ENCODE data around the gene EHD2. TPM values are rescaled to one million over a fixed set of nuclear protein-coding genes. Genes with fewer than 3 reads are reported as not detected.
A peak's percentile ranks its signal among the peaks of the same experiment; 100 is the strongest.

Gene EHD2
- total and polyA plus RNA-seq, 2 of the 13 experiments (the other 11 are each of a cell fraction or from before 2014, with no cell fraction given), result 0.09 to 0.28 TPM

DNA sequence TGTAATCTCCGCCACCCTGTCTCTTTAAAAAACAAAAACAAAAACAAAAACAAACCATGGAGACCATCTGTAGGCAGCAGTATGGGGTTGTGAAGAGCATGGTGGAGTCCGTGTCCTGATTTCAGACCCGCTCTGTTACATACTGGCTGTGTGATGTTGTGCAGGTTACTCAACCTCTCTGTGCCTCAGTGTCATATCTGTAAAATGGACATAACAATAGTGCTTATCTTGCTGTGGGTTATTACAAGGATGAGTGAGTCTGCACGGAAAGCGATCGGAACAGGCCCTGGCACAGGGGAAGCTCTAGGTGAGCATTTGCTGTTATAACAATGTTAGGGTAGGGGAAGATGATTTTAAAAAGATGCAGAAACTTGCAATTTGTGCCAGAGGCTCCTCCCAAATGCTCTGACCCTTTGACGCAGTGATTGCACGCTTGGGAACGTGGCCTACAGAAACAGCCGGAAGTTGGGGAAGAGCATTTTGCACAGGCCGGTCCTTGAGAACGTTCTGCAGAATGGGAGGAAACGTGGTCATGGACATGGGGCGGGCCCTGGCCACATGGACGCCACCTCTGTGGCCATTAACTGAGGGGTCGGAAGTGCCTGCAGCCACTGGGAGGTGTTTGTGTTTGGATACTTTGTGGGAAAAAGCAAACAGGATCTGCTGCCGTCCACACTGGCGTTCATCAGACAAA is 49.5 kb downstream of the EHD2 start (continued):
- TF ChIP-seq, protein P1, sequence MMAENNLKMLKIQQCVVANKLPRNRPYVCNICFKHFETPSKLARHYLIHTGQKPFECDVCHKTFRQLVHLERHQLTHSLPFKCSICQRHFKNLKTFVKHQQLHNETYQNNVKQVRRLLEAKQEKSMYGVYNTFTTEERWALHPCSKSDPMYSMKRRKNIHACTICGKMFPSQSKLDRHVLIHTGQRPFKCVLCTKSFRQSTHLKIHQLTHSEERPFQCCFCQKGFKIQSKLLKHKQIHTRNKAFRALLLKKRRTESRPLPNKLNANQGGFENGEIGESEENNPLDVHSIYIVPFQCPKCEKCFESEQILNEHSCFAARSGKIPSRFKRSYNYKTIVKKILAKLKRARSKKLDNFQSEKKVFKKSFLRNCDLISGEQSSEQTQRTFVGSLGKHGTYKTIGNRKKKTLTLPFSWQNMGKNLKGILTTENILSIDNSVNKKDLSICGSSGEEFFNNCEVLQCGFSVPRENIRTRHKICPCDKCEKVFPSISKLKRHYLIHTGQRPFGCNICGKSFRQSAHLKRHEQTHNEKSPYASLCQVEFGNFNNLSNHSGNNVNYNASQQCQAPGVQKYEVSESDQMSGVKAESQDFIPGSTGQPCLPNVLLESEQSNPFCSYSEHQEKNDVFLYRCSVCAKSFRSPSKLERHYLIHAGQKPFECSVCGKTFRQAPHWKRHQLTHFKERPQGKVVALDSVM (CRISPR knock-in tag; IDR thresholded peaks at IDR 0.05), result 0 out of 2 replicates have a peak, but pooled peaks have one; percentile 14
- TF ChIP-seq, protein P2, sequence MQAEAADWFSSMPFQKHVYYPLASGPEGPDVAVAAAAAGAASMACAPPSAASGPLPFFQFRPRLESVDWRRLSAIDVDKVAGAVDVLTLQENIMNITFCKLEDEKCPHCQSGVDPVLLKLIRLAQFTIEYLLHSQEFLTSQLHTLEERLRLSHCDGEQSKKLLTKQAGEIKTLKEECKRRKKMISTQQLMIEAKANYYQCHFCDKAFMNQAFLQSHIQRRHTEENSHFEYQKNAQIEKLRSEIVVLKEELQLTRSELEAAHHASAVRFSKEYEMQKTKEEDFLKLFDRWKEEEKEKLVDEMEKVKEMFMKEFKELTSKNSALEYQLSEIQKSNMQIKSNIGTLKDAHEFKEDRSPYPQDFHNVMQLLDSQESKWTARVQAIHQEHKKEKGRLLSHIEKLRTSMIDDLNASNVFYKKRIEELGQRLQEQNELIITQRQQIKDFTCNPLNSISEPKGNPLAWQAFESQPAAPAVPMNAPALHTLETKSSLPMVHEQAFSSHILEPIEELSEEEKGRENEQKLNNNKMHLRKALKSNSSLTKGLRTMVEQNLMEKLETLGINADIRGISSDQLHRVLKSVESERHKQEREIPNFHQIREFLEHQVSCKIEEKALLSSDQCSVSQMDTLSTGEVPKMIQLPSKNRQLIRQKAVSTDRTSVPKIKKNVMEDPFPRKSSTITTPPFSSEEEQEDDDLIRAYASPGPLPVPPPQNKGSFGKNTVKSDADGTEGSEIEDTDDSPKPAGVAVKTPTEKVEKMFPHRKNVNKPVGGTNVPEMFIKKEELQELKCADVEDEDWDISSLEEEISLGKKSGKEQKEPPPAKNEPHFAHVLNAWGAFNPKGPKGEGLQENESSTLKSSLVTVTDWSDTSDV (CRISPR knock-in tag; IDR thresholded peaks at IDR 0.05), result no peak
- no peak for TF ChIP-seq ETV6 (CRISPR knock-in tag; conservative IDR thresholded peaks at IDR 0.05)
- TF ChIP-seq, protein P3, sequence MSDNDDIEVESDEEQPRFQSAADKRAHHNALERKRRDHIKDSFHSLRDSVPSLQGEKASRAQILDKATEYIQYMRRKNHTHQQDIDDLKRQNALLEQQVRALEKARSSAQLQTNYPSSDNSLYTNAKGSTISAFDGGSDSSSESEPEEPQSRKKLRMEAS (IDR thresholded peaks at IDR 0.05), result 0 out of 2 replicates have a peak, but pooled peaks have one; percentile 15
- TF ChIP-seq, protein P4, sequence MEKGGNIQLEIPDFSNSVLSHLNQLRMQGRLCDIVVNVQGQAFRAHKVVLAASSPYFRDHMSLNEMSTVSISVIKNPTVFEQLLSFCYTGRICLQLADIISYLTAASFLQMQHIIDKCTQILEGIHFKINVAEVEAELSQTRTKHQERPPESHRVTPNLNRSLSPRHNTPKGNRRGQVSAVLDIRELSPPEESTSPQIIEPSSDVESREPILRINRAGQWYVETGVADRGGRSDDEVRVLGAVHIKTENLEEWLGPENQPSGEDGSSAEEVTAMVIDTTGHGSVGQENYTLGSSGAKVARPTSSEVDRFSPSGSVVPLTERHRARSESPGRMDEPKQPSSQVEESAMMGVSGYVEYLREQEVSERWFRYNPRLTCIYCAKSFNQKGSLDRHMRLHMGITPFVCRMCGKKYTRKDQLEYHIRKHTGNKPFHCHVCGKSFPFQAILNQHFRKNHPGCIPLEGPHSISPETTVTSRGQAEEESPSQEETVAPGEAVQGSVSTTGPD (CRISPR knock-in tag; IDR thresholded peaks at IDR 0.05), result no peak
- TF ChIP-seq ZSCAN12 (CRISPR knock-in tag; IDR thresholded peaks at IDR 0.05), result no peak

Measured in HepG2 (cell line).